ENCODE measurements around the gene HOXD4. TPM values are rescaled to one million over a fixed set of nuclear protein-coding genes. Genes with fewer than 3 reads are reported as not detected.
A peak's percentile ranks its signal among the peaks of the same experiment; 100 is the strongest.

Gene HOXD4
- total RNA-seq, 1 donor from 2014 or later, result 22.4 TPM

DNA sequence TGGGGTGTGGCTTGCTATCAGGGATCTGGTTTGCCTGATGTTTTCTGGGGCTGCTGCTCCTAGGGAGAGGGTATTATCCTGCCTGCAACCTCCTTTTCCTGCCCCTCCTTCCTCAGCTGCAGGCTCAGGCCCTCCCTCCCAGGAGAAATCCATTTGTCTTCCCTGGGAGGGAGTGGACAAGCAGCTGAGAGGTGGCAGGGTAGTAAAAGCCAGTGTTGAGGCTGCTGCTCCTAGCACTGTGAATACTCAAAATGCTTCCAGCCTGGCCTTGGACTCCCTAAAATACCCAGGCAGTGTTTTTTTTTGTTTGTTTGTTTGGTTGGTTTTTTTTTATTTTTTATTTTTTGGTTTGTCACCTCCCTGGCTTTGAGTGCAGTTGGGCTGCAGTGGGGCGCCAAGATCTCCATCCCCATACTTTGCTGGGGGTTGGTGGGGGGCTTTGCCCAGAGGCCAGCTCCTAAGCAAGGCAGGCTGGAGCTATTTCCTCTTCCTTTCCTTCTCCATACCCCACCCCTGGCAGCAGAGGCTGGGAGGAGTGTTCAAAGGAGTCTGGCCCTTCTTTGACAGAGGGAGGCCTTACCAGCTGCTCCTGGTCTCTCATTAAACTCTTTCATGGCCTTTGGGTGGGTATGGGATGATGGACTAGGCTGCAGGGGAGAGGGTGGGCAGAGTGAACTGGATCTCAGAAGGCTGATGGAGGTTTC is 19.4 kb downstream of the HOXD4 start:
- DNase-seq (ENCODE audit: low spot score), result no peak

DNA sequence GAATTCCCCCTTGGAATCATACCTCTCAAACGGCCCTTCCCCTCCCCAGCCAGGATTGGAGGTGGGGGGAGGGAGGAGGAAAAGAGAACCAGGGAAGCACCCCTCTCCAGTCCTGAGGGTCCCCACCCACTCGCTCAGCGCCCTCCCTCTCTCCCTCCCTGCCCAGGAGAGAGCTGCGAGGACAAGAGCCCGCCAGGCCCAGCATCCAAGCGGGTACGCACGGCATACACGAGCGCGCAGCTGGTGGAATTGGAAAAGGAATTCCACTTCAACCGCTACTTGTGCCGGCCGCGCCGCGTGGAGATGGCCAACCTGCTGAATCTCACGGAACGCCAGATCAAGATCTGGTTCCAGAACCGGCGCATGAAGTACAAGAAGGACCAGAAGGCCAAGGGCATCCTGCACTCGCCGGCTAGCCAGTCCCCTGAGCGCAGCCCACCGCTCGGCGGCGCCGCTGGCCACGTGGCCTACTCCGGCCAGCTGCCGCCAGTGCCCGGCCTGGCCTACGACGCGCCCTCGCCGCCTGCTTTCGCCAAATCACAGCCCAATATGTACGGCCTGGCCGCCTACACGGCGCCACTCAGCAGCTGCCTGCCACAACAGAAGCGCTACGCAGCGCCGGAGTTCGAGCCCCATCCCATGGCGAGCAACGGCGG is 20.1 kb downstream of the HOXD4 start:
- DNase-seq (ENCODE audit: low spot score), result no peak

DNA sequence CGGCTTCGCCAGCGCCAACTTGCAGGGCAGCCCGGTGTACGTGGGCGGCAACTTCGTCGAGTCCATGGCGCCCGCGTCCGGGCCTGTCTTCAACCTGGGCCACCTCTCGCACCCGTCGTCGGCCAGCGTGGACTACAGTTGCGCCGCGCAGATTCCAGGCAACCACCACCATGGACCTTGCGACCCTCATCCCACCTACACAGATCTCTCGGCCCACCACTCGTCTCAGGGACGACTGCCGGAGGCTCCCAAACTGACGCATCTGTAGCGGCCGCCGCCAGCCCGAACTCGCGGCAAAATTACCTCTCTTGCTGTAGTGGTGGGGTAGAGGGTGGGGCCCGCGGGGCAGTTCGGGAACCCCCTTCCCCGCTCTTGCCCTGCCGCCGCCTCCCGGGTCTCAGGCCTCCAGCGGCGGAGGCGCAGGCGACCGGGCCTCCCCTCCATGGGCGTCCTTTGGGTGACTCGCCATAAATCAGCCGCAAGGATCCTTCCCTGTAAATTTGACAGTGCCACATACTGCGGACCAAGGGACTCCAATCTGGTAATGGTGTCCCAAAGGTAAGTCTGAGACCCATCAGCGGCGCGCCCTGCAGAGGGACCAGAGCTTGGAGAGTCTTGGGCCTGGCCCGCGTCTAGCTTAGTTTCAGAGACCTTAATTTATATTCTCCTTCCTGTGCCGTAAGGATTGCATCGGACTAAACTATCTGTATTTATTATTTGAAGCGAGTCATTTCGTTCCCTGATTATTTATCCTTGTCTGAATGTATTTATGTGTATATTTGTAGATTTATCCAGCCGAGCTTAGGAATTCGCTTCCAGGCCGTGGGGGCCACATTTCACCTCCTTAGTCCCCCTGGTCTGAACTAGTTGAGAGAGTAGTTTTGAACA is 20.9 kb downstream of the HOXD4 start:
- no peak for DNase-seq (ENCODE audit: low spot score)

- no peak for DNase-seq (ENCODE audit: low spot score)
Observed at GRCh38 chr2:176172895-176173566, 21.7 kb downstream of the HOXD4 start.

GRCh38 chr2:176173567-176174381 is 22.4 kb downstream of the HOXD4 start:
- no peak for DNase-seq (ENCODE audit: low spot score)

DNA sequence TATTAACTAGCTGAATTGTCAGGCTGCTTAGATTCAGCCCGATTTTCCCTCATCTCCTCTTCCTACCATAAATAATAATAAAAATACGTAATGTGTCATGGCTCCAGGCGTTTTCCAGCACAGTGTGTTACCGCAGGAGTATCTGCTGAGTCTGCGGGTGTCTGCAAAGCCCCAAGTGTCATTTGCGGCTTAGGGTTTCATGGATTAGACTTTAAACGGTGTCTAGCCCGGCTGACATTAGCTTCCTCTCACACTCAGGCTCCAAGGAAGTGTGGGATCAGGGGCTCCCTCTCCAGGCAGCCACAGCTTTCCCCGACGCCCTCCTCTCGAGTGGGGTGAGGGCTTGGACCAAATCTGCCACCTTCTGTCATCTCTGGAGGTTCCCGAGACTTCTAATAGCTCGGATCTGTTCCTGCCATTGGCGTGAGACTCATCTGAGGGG is 23.1 kb downstream of the HOXD4 start:
- DNase-seq (ENCODE audit: low spot score), result no peak

DNA sequence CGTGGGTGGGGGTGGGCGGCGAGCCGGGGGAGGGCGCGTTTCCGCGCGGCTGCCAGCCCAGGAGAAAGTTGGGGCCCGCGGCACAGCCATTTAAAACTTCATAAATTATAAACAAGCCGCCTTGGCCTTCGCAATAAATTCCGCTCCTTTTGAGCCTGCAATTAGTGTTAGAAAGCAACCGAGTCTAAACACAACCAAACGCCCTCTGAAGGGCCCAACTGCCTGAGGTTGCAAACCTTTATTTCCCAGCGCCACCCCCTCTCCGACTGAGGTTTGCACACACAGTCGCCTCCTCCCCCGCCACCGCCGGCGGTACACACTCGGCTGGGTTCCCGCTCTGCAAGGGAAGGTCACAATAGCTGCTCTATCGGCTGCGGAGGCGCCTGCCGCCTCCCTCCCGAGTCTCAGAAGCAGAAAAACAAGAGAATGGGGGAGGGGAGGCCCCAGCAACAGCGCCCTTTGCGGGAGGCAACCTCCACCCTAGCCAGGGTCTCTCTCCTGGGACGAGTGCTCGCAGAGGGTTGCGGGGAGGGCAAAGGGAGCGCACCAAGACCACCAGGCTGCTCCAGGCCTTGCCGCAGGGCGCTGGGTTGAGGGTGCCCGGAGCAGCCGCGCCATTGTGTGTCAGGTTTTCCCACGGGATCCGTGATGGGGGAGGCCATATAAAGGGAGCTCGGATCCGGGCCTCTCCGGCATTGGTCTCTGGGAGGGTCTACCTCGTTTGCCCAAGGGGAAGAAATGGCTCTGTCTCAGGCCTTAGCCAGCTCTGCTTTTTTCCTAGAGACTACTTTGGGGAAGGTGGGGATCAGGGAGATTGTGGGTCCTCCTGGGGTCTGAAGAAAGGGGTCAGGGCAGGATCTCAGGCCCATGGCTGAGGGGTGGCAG is 23.7 kb downstream of the HOXD4 start:
- DNase-seq (ENCODE audit: low spot score), result no peak

- DNase-seq (ENCODE audit: low spot score), result peak; percentile 14
Observed at GRCh38 chr2:176175709-176176607, 24.6 kb downstream of the HOXD4 start.

DNA sequence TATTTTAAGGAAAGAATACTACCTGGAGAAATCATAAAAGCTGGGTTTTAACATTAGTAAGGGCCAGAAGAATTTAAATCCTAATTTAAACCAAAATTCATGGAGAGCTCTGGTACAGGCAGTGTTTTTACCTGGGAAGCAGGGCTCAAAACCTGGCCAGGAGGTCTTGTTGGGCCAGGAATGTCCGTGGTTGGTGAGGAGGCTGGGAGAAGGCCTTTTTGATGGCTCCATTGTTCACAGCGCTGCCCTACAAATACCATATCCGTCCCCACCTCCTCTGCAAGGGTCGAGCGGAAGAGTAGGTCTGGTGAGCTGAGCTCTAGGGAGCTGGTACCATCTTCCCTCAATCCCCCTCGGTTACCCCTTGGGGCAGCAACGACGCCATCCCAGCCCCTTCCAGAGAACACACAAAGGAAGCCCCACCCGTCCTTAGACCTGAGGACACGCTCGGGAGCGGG is 26.3 kb downstream of the HOXD4 start:
- no peak for DNase-seq (ENCODE audit: low spot score)

DNA sequence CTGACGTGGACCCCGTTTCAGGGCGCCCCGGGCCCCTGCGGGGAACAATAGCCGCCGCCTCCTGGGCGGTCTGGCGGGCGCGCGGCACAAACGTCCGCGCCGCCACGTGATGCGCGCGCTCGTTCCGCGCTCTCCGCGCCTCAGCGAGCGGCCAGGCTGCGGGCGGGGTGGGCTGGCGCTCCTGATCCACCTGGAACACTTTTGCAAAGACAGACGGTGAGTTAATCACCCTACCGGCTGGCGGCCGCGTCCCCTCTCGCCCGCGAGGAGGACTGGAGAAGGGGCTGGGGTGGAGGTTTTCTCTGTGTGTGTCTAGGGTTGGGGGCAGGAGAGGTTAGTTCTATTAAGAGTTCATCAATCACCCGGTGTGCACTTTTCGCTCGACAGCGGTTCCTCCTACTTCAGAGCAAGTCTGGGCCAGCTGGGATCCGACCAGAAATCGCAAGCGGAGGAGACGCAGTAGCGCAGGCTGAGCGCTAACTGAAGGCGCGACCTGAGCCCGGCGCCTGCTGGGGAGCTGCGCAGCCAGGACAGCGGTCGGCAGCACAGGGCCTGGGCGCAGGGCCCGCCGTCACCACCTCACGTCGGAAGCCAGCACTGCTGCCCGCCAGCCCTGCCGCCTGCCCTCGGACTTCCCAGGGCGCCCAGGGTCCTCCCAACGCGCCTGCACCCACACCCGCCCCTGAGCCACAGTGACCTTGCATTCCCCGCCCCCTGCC is 26.8 kb downstream of the HOXD4 start:
- DNase-seq (ENCODE audit: low spot score), result peak; percentile 42

- DNase-seq (ENCODE audit: low spot score), result no peak
Observed at GRCh38 chr2:176178757-176179295, 27.5 kb downstream of the HOXD4 start.

- DNase-seq (ENCODE audit: low spot score), result no peak
Observed at GRCh38 chr2:176181551-176181950, 30.2 kb downstream of the HOXD4 start.

GRCh38 chr2:176182671-176183070 is 31.3 kb downstream of the HOXD4 start:
- no peak for DNase-seq (ENCODE audit: low spot score)

GRCh38 chr2:176184749-176185148 is 33.4 kb downstream of the HOXD4 start:
- DNase-seq (ENCODE audit: low spot score), result no peak

- no peak for DNase-seq (ENCODE audit: low spot score)
Observed at GRCh38 chr2:176186024-176186423, 34.7 kb downstream of the HOXD4 start.

DNA sequence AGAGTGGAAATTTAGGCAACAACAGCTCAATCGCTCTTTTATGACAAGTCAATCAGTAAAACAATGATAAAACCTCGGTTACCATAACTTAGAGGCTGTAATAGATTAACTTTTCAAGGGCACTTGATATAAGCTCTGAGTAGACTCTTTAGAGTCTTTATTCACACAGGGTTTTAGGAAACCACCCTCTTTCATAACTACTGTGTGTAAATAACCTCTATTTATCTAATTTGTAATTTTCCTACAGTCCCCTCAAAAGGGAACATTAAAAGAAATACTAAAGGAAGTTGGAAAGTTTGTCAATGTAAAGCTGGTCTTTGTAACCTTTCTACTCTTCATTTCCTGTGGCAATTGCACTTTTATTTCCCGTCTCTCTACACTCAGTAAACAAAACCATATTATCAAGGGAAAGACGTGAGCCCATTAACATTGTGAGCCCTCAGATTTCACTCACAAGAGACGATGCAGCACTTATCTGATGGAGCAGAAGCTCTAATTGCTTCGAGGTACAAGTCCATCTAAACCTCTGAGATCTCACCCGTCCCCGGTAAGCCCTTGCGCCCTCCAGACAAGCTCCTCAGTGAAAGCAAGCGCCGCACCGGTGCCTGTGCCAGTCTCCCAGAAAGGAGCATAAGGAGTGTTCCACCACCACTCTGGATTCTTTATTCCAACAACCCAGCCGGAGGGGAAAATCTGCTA is 36.0 kb downstream of the HOXD4 start:
- no peak for DNase-seq (ENCODE audit: low spot score)
